GM21515 (cell line): ENCODE data around the gene KIF16B.
"Not testable (repeated sequence)": the region's sequence is repeated elsewhere in the genome, so short reads cannot be mapped to it uniquely, and the experiment has no call there.

Source experiments
- ATAC-seq: cut with Tn5 transposase; IDR thresholded peaks from one replicate; pipeline ENCODE4 v1.9.1; 2021; ENCODE audit not compliant: unreplicated experiment

Gene KIF16B

GRCh38 chr20:16590041-16590633, 16.9 kb upstream of the KIF16B start:
- no peak for ATAC-seq

- ATAC-seq, result no peak
Observed at GRCh38 chr20:16589623-16590022, 16.4 kb upstream of the KIF16B start.

GRCh38 chr20:16588241-16588640, 15.0 kb upstream of the KIF16B start:
- ATAC-seq, result no peak

GRCh38 chr20:16587066-16587465, 13.8 kb upstream of the KIF16B start:
- no peak for ATAC-seq

GRCh38 chr20:16583474-16583873, 10.2 kb upstream of the KIF16B start:
- ATAC-seq, result no peak

GRCh38 chr20:16581241-16581640, 8.0 kb upstream of the KIF16B start:
- no peak for ATAC-seq

GRCh38 chr20:16580620-16581019, 7.4 kb upstream of the KIF16B start:
- ATAC-seq, result no peak

GRCh38 chr20:16580147-16580546, 6.9 kb upstream of the KIF16B start:
- ATAC-seq, result no peak

- no peak for ATAC-seq
Observed at GRCh38 chr20:16576219-16576618, 3.0 kb upstream of the KIF16B start.

GRCh38 chr20:16575390-16576140, 2.3 kb upstream of the KIF16B start:
- no peak for ATAC-seq

GRCh38 chr20:16574656-16575355, 1.6 kb upstream of the KIF16B start:
- ATAC-seq, result peak; percentile 67

GRCh38 chr20:16571333-16571732, 1.9 kb downstream of the KIF16B start:
- no peak for ATAC-seq

- no peak for ATAC-seq
Observed at GRCh38 chr20:16569246-16570153, 3.7 kb downstream of the KIF16B start.

- ATAC-seq, result no peak
Observed at GRCh38 chr20:16566080-16566479, 7.2 kb downstream of the KIF16B start.

- not testable (repeated sequence) for ATAC-seq
Observed at GRCh38 chr20:16564079-16564478, 9.2 kb downstream of the KIF16B start.

- no peak for ATAC-seq
Observed at GRCh38 chr20:16563066-16563806, 10.0 kb downstream of the KIF16B start.

GRCh38 chr20:16562259-16562658, 11.0 kb downstream of the KIF16B start:
- ATAC-seq, result no peak

GRCh38 chr20:16560661-16561060, 12.6 kb downstream of the KIF16B start:
- ATAC-seq, result no peak

- no peak for ATAC-seq
Observed at GRCh38 chr20:16560216-16560615, 13.0 kb downstream of the KIF16B start.

- ATAC-seq, result no peak
Observed at GRCh38 chr20:16556301-16556700, 16.9 kb downstream of the KIF16B start.
